Dermis blood vessel endothelial cell (primary cell): ENCODE data around the gene RBM34. TPM values are rescaled to one million over a fixed set of nuclear protein-coding genes. Genes with fewer than 3 reads are reported as not detected.
"Not testable (repeated sequence)": the region's sequence is repeated elsewhere in the genome, so short reads cannot be mapped to it uniquely, and the experiment has no call there.

ENCODE experiments used
- DNase-seq: peaks from one replicate; pipeline ENCODE4 v3.0.0; 2010
- total RNA-seq: library from RNA; depleted of rRNA; stranded (reverse); fragments of >200 nt; gene quantifications from 2 replicates; pipeline ENCODE4 v1.2.3, GENCODE V29; 2014

Gene RBM34
- total RNA-seq, 1 donor from 2014 or later: 55.8 TPM

DNA sequence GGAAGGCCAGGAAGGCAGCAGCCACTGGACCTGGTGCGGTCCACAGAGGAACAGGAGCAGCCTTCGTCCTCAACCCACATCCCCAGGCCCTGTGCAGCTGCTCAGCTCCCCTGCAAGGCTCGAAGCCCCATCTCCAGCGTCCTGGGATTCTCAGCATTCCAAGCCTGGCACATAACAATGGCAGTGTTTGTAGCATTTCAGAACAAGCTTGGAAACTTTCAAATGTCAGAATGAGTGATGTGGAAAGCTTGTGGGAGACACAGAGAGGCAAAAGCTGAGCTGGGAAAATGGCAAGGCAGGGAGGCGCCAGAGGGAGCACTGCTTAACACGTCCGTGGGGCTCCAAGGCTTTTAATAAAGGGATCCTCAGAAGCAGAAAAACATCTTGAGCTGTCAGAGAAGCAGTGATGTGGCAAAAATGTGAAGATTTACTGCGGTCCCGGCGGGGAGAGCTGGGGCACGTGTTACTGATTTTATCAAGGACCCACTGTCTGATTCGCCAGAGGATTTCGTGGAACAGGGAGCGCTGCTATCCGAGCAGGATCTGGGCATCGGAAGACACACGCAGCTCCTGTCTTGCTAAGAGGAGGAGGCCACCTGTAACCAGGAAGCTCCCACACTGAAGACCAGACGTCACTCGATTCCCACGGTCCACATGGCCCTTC lies 70.5 kb downstream of the RBM34 start:
- no peak for DNase-seq

DNA sequence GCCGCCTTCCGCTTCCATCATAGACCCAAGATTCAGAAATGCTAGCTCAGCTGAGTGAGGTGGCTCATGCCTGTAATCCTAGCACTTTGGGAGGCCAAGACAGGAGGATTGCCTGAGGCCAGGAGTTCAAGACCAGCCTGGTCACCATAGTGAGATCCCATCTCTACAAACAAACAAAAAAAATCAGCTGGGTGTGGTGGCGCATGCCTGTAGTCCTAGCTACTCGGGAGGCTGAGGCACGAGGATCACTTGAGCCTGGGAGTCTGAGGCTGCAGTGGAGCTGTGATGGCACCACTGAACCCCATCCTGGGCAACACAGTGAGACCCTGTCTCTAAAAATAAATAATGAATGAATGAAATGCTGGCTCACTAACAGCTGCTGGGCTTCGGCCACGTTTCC lies 72.1 kb downstream of the RBM34 start:
- DNase-seq: no peak

DNA sequence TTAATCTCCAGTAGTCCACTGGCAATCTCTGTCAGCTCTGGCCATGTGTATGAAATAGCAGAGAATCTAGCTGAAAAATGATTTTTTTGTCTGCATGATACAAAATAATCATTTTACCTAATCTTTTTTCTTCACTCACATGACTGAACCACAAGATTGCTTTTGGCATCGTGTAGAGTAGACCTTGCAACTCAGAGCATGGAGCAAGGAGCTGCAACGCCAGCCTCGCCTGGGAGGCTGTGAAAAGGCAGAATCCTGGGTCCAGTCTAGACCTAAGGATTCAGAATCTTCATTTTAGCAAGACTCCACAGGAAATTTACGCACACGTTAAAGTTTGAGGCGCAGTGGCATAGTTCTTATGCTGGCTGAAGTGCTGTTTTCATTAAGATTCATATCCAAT lies 72.6 kb downstream of the RBM34 start:
- DNase-seq: no peak

DNA sequence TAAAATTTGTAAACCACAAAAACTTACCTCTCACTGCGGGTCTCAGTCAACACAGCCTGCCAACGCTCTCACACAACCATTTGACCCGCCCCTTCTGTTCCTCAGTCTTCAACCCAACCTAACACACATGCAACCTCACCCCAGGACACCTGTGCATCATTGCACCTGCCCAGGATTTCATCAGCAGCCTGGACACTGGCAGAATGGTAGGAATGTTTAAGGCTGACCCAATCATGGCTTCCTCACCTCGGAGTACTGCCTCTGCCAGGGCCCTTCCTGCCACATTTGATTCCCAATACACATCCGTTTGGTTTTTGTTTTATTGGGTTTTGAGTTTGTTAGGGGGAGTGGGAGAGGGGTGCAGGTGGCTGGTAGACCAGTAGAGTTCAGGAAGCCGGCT lies 73.1 kb downstream of the RBM34 start:
- no peak for DNase-seq

DNA sequence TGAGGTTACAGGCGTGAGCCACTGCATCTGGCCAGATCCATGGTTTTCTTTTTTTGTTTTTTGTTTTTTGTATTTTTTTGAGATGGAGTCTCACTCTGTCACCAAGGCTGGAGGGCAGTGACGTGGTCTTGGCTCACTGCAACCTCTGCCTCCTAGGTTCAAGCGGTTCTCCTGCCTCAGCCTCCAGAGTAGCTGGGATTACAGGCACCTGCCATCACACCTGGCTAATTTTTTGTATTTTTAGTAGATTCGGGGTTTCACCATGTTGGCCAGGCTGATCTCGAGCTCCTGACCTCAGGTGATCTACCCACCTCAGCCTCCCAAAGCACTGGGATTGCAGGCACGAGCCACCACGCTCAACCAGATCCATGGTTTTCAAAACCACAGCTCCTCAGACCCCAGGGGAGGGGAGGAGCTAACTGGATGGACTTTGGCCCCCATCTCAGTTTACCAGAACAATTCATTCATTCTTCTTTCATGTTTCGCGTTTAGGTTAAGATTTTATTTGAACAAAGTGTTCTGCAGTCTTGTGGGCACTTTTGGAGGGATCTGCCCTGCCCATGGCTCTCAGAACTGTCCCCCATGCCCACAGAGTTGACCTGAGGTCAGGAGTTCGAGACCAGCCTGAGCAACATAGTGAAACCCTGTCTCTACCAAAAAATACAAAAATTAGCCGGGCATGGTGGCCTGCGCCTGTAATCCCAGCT lies 75.5 kb downstream of the RBM34 start:
- DNase-seq: not testable (repeated sequence)

Other genes with a start within 250 kb of the RBM34 start
- 65.7 and 83.6 TPM in 2 replicates for gene TOMM20, start 32.4 kb downstream of the RBM34 start, total RNA-seq
- 62.0 and 67.9 TPM in 2 replicates for gene ARID4B, start 166.9 kb upstream of the RBM34 start, total RNA-seq
- 24.7 and 31.5 TPM in 2 replicates for gene GGPS1, start 167.3 kb upstream of the RBM34 start, total RNA-seq
- gene TBCE, start 206.2 kb upstream of the RBM34 start, total RNA-seq: 17.5 and 22.4 TPM in 2 replicates